Measurements from ENCODE around the gene SHROOM4. TPM values are rescaled to one million over a fixed set of nuclear protein-coding genes. Genes with fewer than 3 reads are reported as not detected.

Gene SHROOM4
- polyA plus RNA-seq, 2 donors = 0.87 to 1.6 TPM

DNA sequence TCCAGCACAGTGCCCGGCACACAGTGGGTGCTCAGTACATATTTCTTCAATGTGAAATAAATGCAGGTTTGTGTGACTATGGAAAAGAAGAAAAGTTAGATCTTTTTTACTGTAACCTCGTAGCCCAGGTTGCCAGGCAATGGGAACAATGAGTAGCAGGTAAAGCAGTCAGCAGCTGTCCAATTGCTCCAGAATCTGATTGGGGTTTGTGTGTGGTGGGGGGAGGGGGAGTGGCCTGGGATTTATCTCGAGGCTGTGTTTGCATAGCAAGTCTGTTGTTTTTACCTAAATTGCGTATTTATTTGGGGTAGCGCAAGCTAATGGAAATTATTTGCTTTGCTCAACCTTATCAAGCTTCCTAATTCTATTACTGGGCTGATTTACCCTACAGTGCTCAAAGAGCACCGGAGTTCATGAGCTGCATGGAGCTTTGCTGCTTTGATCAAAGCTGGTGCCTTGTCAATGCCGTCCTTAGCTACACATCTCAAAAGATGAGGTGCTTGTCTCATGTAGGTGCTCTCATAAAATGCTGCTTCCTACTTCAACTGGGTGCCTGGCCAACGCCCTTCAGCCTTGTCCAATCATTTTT is 198.3 kb downstream of the SHROOM4 start:
- Histone ChIP-seq H3K27ac (ENCODE audit: low read depth in 2 of 2, low read length in 1 of 2) (no peak overlapping the region), H3K4me3 (ENCODE audit: low read depth in 1 of 2, low read length in 2 of 2) (no peak overlapping the region), H3K27me3 (ENCODE audit: control insufficient read depth in 1 of 2, insufficient read depth in 2 of 2, low read length in 2 of 2) (peaks cover 0 to 2% of the 10 kb centered on the region in 2 donors), H3K9me3 (ENCODE audit: control insufficient read depth in 2 of 2, insufficient read depth in 1 of 2, low read depth in 1 of 2, low read length in 1 of 2) (no peaks in the 10 kb centered on the region), H3K4me1 (ENCODE audit: control insufficient read depth in 2 of 2, insufficient read depth in 2 of 2, low read length in 1 of 2) (no peaks in the 10 kb centered on the region), H3K36me3 (ENCODE audit: control insufficient read depth in 2 of 2, insufficient read depth in 2 of 2, low read length in 1 of 2) (no peaks in the 10 kb centered on the region)
- 58 to 84% methylated on average over 8 of the region's 8 CpGs for WGBS, 2 donors

DNA sequence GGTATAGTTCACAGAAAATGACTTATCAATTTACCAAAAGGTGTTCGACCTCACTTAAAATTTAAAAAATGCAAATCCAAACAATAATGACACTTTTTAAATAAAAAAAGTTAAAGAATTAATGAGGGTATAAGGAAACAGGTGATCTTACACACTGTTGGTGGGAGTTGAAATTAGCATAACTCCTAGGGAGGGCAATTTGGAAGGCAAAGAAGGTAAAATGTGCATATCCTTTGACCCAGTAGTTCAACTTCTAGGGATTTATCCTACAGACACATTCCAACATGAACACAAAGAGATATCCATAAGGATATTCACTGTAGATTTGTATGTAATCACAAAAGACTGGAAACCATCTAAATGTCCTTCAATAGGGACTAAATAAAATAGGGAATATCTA is 199.5 kb downstream of the SHROOM4 start:
- Histone ChIP-seq H3K4me1 (ENCODE audit: control insufficient read depth in 2 of 2, insufficient read depth in 2 of 2, low read length in 1 of 2) (no peaks in the 10 kb centered on the region), H3K4me3 (ENCODE audit: low read depth in 1 of 2, low read length in 2 of 2) (no peak overlapping the region), H3K36me3 (ENCODE audit: control insufficient read depth in 2 of 2, insufficient read depth in 2 of 2, low read length in 1 of 2) (no peaks in the 10 kb centered on the region), H3K27me3 (ENCODE audit: control insufficient read depth in 1 of 2, insufficient read depth in 2 of 2, low read length in 2 of 2) (peaks cover 0 to 2% of the 10 kb centered on the region in 2 donors), H3K27ac (ENCODE audit: low read depth in 2 of 2, low read length in 1 of 2) (no peak overlapping the region), H3K9me3 (ENCODE audit: control insufficient read depth in 2 of 2, insufficient read depth in 1 of 2, low read depth in 1 of 2, low read length in 1 of 2) (no peaks in the 10 kb centered on the region)
- WGBS, 2 donors = 50 to 80% methylated on average over 1 of the region's 1 CpG

DNA sequence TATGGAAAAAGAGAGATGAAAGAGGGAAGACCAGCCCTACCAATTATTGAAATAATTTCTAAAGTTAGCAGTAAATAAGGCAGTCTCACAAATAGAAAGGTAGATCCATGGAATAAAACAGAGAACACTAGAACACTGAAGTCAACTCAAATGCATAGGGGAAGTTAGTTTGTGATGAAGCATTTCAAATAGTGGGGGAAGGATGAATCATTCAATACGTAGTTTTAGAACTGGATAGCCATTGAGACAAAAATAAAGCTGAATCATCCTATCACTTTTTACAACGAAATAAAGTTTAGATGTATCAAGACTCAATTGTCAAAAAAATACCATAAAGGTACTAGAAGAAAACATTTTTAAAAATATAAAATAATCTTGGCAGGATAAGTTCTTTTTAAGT is 200.1 kb downstream of the SHROOM4 start:
- no peak overlapping the region for H3K27ac ChIP-seq (ENCODE audit: low read depth in 2 of 2, low read length in 1 of 2)
- no peak overlapping the region for H3K4me3 ChIP-seq (ENCODE audit: low read depth in 1 of 2, low read length in 2 of 2)
- no peaks in the 10 kb centered on the region for H3K36me3 ChIP-seq (ENCODE audit: control insufficient read depth in 2 of 2, insufficient read depth in 2 of 2, low read length in 1 of 2)
- 43% methylated on average over 2 of the region's 2 CpGs for WGBS, 2 donors
- peaks cover 0 to 2% of the 10 kb centered on the region in 2 donors for H3K27me3 ChIP-seq (ENCODE audit: control insufficient read depth in 1 of 2, insufficient read depth in 2 of 2, low read length in 2 of 2)
- no peaks in the 10 kb centered on the region for H3K4me1 ChIP-seq (ENCODE audit: control insufficient read depth in 2 of 2, insufficient read depth in 2 of 2, low read length in 1 of 2)
- H3K9me3 ChIP-seq (ENCODE audit: control insufficient read depth in 2 of 2, insufficient read depth in 1 of 2, low read depth in 1 of 2, low read length in 1 of 2) = no peaks in the 10 kb centered on the region

DNA sequence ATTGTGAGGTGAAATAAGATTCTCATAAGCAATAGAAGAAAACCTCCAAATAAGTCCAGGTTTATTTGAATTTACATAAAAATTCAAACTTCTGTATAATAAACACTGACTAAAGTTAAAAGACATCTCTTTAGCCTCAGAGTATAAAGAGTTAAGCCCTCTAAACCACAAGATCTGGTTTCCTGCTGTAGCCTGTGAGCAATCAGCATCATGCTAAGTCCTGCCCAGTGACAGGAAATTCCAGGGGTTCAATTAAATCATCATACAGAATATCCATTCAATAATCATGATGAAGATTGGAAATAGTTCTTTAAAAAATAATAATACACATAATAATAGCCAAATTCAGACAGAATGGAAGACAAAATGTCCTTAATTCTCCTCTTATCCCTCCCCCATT is 204.2 kb downstream of the SHROOM4 start:
- H3K36me3 ChIP-seq (ENCODE audit: control insufficient read depth in 2 of 2, insufficient read depth in 2 of 2, low read length in 1 of 2) = no peaks in the 10 kb centered on the region
- no peaks in the 10 kb centered on the region for H3K9me3 ChIP-seq (ENCODE audit: control insufficient read depth in 2 of 2, insufficient read depth in 1 of 2, low read depth in 1 of 2, low read length in 1 of 2)
- H3K27me3 ChIP-seq (ENCODE audit: control insufficient read depth in 1 of 2, insufficient read depth in 2 of 2, low read length in 2 of 2) = no peaks in the 10 kb centered on the region
- H3K4me3 ChIP-seq (ENCODE audit: low read depth in 1 of 2, low read length in 2 of 2) = no peak overlapping the region
- no peaks in the 10 kb centered on the region for H3K4me1 ChIP-seq (ENCODE audit: control insufficient read depth in 2 of 2, insufficient read depth in 2 of 2, low read length in 1 of 2)
- no peak overlapping the region for H3K27ac ChIP-seq (ENCODE audit: low read depth in 2 of 2, low read length in 1 of 2)

DNA sequence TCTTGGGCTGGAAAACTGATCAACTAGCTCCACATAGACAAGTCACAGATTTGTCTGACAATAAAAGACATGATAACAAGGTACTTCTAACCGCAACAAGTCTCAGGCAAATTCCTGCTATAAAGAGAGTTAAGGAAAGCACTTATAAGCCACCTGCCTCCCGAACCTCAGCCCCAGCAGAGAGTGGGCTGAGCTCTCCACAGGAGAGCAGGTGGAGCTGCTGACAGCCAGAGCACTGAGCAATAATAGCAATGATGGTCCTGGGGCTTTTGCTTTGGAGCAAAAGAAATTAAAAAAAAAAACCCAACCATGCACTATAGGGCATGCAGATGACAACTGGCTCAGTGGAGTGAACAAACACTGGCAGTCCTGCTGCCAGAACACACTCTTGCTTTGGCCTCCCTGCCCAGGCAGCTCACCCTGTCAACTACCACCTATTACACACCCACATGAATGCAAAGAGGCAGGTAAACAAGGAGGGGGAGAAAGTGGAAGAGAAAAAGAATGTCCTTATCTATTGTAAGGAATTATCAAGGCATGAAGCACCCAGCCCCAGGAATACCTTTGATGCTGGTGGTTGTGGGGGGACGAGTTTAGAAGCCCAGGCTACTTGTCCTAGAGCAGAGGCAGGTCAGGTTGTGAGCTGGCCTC is 207.6 kb downstream of the SHROOM4 start:
- H3K36me3 ChIP-seq (ENCODE audit: control insufficient read depth in 2 of 2, insufficient read depth in 2 of 2, low read length in 1 of 2) = no peaks in the 10 kb centered on the region
- no peaks in the 10 kb centered on the region for H3K9me3 ChIP-seq (ENCODE audit: control insufficient read depth in 2 of 2, insufficient read depth in 1 of 2, low read depth in 1 of 2, low read length in 1 of 2)
- 45 to 69% methylated on average over 3 of the region's 3 CpGs for WGBS, 2 donors
- H3K4me1 ChIP-seq (ENCODE audit: control insufficient read depth in 2 of 2, insufficient read depth in 2 of 2, low read length in 1 of 2) = no peaks in the 10 kb centered on the region
- H3K4me3 ChIP-seq (ENCODE audit: low read depth in 1 of 2, low read length in 2 of 2) = no peak overlapping the region
- H3K27me3 ChIP-seq (ENCODE audit: control insufficient read depth in 1 of 2, insufficient read depth in 2 of 2, low read length in 2 of 2) = no peaks in the 10 kb centered on the region
- no peak overlapping the region for H3K27ac ChIP-seq (ENCODE audit: low read depth in 2 of 2, low read length in 1 of 2)

DNA sequence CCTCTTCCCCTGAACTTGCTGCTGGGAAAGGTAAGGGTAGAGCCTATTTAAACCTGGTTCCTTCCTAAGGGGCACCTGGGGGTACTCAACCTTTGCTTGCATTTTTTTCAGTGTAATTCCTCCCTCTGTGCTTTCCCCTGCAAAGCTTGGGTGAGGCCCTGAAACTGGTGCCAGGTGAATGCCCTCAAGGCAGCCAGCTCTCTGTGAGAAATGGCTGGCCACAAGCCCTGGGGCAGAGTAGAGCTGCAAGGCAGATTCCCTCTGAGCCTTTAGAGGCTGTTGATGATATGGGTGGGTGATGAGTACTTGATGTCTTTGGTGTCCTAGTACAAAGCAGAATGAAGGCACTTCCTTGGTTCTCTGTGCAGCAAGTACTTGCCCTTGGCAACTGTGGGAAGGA is 217.9 kb downstream of the SHROOM4 start:
- no peaks in the 10 kb centered on the region for H3K4me1 ChIP-seq (ENCODE audit: control insufficient read depth in 2 of 2, insufficient read depth in 2 of 2, low read length in 1 of 2)
- no peak overlapping the region for H3K27ac ChIP-seq (ENCODE audit: low read depth in 2 of 2, low read length in 1 of 2)
- H3K27me3 ChIP-seq (ENCODE audit: control insufficient read depth in 1 of 2, insufficient read depth in 2 of 2, low read length in 2 of 2) = no peaks in the 10 kb centered on the region
- H3K4me3 ChIP-seq (ENCODE audit: low read depth in 1 of 2, low read length in 2 of 2) = no peak overlapping the region
- no peaks in the 10 kb centered on the region for H3K9me3 ChIP-seq (ENCODE audit: control insufficient read depth in 2 of 2, insufficient read depth in 1 of 2, low read depth in 1 of 2, low read length in 1 of 2)
- H3K36me3 ChIP-seq (ENCODE audit: control insufficient read depth in 2 of 2, insufficient read depth in 2 of 2, low read length in 1 of 2) = no peaks in the 10 kb centered on the region

DNA sequence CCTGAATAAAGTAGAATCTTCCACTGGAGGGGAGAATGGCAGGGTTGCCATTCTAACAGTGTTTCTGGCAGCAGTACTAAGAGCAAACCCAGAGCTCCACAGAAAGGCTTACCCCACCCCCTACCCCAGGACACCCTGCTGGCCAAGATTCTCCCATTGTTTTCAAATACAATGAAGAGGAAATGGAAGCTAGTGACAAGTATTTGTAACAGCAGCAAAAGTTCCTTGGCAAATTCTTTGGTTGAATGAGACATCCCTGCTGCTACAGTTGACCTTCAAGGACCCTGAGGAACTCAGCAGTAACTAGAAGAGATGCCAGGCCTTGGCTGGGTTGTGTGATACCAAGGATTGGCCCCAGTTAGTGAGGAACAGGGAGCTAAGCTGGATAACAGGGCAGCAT is 219.2 kb downstream of the SHROOM4 start:
- no peaks in the 10 kb centered on the region for H3K27me3 ChIP-seq (ENCODE audit: control insufficient read depth in 1 of 2, insufficient read depth in 2 of 2, low read length in 2 of 2)
- no peaks in the 10 kb centered on the region for H3K36me3 ChIP-seq (ENCODE audit: control insufficient read depth in 2 of 2, insufficient read depth in 2 of 2, low read length in 1 of 2)
- H3K9me3 ChIP-seq (ENCODE audit: control insufficient read depth in 2 of 2, insufficient read depth in 1 of 2, low read depth in 1 of 2, low read length in 1 of 2) = no peaks in the 10 kb centered on the region
- H3K27ac ChIP-seq (ENCODE audit: low read depth in 2 of 2, low read length in 1 of 2) = no peak overlapping the region
- no peaks in the 10 kb centered on the region for H3K4me1 ChIP-seq (ENCODE audit: control insufficient read depth in 2 of 2, insufficient read depth in 2 of 2, low read length in 1 of 2)
- H3K4me3 ChIP-seq (ENCODE audit: low read depth in 1 of 2, low read length in 2 of 2) = no peak overlapping the region

DNA sequence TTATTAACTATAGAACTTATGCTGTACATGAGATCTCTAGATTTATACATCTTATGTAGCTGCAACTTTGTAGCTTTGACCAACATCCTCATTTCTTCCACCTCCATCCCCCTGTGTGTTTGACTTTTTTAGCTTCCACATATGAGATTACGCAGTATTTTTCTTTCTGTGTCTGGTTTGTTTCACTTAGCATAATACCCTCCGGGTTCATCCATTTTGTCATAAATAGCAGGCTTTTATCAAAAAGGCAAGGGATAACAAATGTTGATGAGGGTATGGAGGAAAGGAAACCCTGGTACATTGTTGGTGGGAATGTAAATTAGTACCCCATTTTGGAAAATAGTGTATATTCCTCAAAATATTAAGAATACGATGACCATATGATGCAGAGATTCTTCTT is 227.0 kb downstream of the SHROOM4 start:
- H3K4me3 ChIP-seq (ENCODE audit: low read depth in 1 of 2, low read length in 2 of 2) = no peak overlapping the region
- no peaks in the 10 kb centered on the region for H3K9me3 ChIP-seq (ENCODE audit: control insufficient read depth in 2 of 2, insufficient read depth in 1 of 2, low read depth in 1 of 2, low read length in 1 of 2)
- H3K36me3 ChIP-seq (ENCODE audit: control insufficient read depth in 2 of 2, insufficient read depth in 2 of 2, low read length in 1 of 2) = no peaks in the 10 kb centered on the region
- H3K4me1 ChIP-seq (ENCODE audit: control insufficient read depth in 2 of 2, insufficient read depth in 2 of 2, low read length in 1 of 2) = no peaks in the 10 kb centered on the region
- no peak overlapping the region for H3K27ac ChIP-seq (ENCODE audit: low read depth in 2 of 2, low read length in 1 of 2)
- peaks cover 0 to 3% of the 10 kb centered on the region in 2 donors for H3K27me3 ChIP-seq (ENCODE audit: control insufficient read depth in 1 of 2, insufficient read depth in 2 of 2, low read length in 2 of 2)
- WGBS, 2 donors = 85 to 91% methylated on average over 3 of the region's 3 CpGs

DNA sequence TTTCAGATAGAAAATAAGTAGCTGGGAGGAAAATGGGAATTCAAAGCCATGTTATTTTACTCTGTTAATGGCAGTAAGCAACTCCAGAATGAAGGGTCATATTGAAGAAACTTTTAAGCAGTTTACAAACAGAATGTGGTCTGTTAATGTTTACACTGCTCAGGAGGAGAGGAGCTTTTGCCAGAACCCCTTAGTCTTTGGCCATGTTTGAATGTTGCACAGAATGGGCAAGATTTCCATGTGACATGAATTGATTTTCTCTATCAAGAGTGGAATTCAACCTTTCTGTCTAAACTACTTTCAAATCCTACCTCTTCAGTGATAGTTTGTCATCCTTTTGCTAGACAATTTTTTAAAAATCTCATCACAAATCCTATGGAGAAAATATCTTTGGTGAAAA is 227.6 kb downstream of the SHROOM4 start:
- H3K9me3 ChIP-seq (ENCODE audit: control insufficient read depth in 2 of 2, insufficient read depth in 1 of 2, low read depth in 1 of 2, low read length in 1 of 2) = no peaks in the 10 kb centered on the region
- H3K4me1 ChIP-seq (ENCODE audit: control insufficient read depth in 2 of 2, insufficient read depth in 2 of 2, low read length in 1 of 2) = no peaks in the 10 kb centered on the region
- H3K27ac ChIP-seq (ENCODE audit: low read depth in 2 of 2, low read length in 1 of 2) = no peak overlapping the region
- no peaks in the 10 kb centered on the region for H3K36me3 ChIP-seq (ENCODE audit: control insufficient read depth in 2 of 2, insufficient read depth in 2 of 2, low read length in 1 of 2)
- peaks cover 0 to 3% of the 10 kb centered on the region in 2 donors for H3K27me3 ChIP-seq (ENCODE audit: control insufficient read depth in 1 of 2, insufficient read depth in 2 of 2, low read length in 2 of 2)
- H3K4me3 ChIP-seq (ENCODE audit: low read depth in 1 of 2, low read length in 2 of 2) = no peak overlapping the region

DNA sequence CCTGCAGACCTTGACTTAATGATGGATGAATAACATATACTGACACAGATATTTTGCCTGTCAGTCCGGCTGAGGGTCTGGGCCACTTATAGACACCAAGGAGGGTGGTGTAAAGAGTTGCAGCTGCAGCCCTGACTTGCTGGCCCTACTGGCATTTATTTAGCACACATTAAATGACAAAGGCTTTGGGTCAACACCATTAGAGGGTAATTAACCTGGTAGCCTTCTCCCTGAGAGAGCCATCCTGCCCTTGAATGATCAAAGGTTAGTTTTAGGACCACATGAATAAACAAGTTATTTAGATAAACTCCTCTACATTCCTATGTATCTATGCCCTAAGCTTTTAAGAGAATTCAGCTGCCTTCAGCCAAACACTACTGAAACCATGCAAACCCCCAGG is 232.6 kb downstream of the SHROOM4 start:
- WGBS, 2 donors = 58 to 66% methylated on average over 1 of the region's 1 CpG
- no peaks in the 10 kb centered on the region for H3K4me1 ChIP-seq (ENCODE audit: control insufficient read depth in 2 of 2, insufficient read depth in 2 of 2, low read length in 1 of 2)
- no peaks in the 10 kb centered on the region for H3K36me3 ChIP-seq (ENCODE audit: control insufficient read depth in 2 of 2, insufficient read depth in 2 of 2, low read length in 1 of 2)
- no peak overlapping the region for H3K4me3 ChIP-seq (ENCODE audit: low read depth in 1 of 2, low read length in 2 of 2)
- H3K27me3 ChIP-seq (ENCODE audit: control insufficient read depth in 1 of 2, insufficient read depth in 2 of 2, low read length in 2 of 2) = peaks cover 0 to 3% of the 10 kb centered on the region in 2 donors
- H3K9me3 ChIP-seq (ENCODE audit: control insufficient read depth in 2 of 2, insufficient read depth in 1 of 2, low read depth in 1 of 2, low read length in 1 of 2) = no peaks in the 10 kb centered on the region
- no peak overlapping the region for H3K27ac ChIP-seq (ENCODE audit: low read depth in 2 of 2, low read length in 1 of 2)
